ENCODE results near the gene SLC1A3. TPM values are rescaled to one million over a fixed set of nuclear protein-coding genes. Genes with fewer than 3 reads are reported as not detected.

SLC1A3 gene
- 10 to 100 TPM; 12.4 to 23.5 TPM for total RNA-seq
- polyA plus RNA-seq = 10 to 100 TPM in 1 of 2 donors, under 1 TPM in 1; 0.61 to 19.9 TPM
- long read RNA-seq, donor 1, partial matches to known transcripts = 6 of 13 reads
- long read RNA-seq, donor 1, other reads (novel, unspliced or antisense) = 7 of 13 reads
- long read RNA-seq, donor 2, partial matches to known transcripts = 0 of 2 reads
- long read RNA-seq, donor 2, other reads (novel, unspliced or antisense) = 2 of 2 reads

DNA sequence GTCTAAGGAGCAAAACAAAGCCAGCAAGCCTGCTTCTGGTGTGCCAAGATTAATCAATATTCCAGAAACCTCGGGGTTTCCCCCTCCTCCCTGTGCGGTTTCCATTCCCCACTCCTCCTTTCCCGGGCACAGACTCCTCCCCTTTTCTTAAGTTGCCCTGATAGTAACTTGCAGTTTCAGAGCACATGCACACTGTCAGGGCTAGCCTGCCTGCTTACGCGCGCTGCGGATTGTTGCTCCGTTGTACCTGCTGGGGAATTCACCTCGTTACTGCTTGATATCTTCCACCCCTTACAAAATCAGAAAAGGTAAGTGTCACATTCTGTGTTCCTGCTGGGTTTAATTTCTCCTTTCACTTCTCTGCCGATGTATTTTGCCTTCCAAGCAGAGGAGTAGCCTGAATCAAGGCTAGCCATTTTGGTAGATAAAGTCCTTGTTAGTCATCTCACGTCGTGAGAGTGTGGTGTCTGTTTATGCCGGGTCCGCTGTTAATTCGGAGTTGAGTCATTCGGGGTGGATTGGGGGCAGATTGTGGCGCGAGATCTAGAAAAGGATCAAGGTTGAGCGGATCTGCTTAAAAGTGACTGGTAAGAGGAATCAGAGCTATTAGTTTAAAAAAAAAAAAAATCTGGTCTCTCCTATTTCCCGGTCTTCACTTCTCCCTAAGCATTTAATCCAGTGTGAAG, at the start of gene SLC1A3:
SLC1A3 (plus strand) TSS at position 179 of the 686 bp plus-strand sequence. CDS start 1,818 bp downstream, outside the sequence.
- intact Hi-C loops (cut with DNase I) = no loop called here
- Histone ChIP-seq H3K9me3 (ENCODE audit: control insufficient read depth, low read length) (no peaks in the 10 kb centered on the region), H3K4me3 (ENCODE audit: low read length in 2 of 2) (peak within 1 kb of the TSS; percentile 52 to 57), H3K27ac (ENCODE audit: low read depth in 1 of 2, low read length in 2 of 2) (no peak within 1 kb of the TSS), H3K27me3 (ENCODE audit: control insufficient read depth in 1 of 2, insufficient read depth in 2 of 2, low read length in 1 of 2) (no peaks in the 10 kb centered on the region), H3K4me1 (ENCODE audit: control insufficient read depth in 1 of 2, insufficient read depth in 2 of 2, low read length in 2 of 2) (no peaks in the 10 kb centered on the region), H3K36me3 (ENCODE audit: control insufficient read depth in 1 of 2, insufficient read depth in 2 of 2, low read length in 1 of 2) (no peaks in the 10 kb centered on the region)
- DNase-seq (peak; percentile 68 to 77), ATAC-seq (ENCODE audit: low FRiP score) (peak; percentile 90)
- WGBS, 2 donors = 0% methylated on average over 20 of the region's 20 CpGs

DNA sequence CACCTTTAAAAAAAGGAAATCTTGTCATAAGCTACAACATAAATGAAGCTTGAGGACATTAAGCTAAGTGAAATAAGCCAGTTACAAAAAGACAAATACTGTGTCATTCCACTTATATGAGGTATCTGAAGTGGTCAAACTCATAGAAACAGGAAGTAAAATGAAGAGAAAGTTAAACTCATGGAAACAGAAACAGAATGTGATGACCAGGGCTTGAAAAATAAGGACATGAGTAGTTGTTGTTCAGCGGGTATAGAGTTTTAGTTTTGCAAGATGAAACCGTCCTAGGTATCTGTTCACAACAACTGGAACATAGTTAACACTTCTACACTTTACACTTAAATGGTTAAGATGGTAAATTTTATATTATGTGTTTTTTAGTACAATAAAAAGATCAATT, 47.8 kb upstream of the SLC1A3 start:
- intact Hi-C loops (cut with DNase I) = no loop called here
- H3K4me3 ChIP-seq (ENCODE audit: low read length in 2 of 2) = no peak overlapping the region
- no peak for DNase-seq
- no peaks in the 10 kb centered on the region for H3K4me1 ChIP-seq (ENCODE audit: control insufficient read depth in 1 of 2, insufficient read depth in 2 of 2, low read length in 2 of 2)
- H3K9me3 ChIP-seq (ENCODE audit: control insufficient read depth, low read length) = no peaks in the 10 kb centered on the region
- 92 to 94% methylated on average over 2 of the region's 2 CpGs for WGBS, 2 donors
- no peak overlapping the region for H3K27ac ChIP-seq (ENCODE audit: low read depth in 1 of 2, low read length in 2 of 2)
- ATAC-seq (ENCODE audit: low FRiP score) = no peak
- no peaks in the 10 kb centered on the region for H3K27me3 ChIP-seq (ENCODE audit: control insufficient read depth in 1 of 2, insufficient read depth in 2 of 2, low read length in 1 of 2)
- H3K36me3 ChIP-seq (ENCODE audit: control insufficient read depth in 1 of 2, insufficient read depth in 2 of 2, low read length in 1 of 2) = no peaks in the 10 kb centered on the region

DNA sequence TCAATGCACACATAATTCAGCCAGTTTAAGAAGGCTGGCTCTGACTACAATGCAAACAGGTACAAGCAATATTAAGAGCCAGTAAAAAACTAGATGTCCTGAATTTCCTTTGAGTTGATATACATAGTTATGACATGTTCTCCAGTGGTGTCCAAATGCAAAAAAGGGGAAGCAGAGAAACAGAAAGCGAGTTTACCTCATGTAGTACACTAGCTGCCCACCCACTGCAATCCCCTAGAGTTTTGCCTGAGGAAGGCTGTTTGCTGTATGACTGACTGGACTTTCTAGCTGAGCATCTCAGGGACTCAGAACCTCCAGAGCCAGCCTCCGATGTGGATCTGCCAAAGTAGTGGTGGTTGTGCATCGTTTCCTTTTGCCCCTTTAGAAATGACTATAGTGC, 44.8 kb upstream of the SLC1A3 start:
- no peaks in the 10 kb centered on the region for H3K36me3 ChIP-seq (ENCODE audit: control insufficient read depth in 1 of 2, insufficient read depth in 2 of 2, low read length in 1 of 2)
- intact Hi-C loops (cut with DNase I) = no loop called here
- DNase-seq = no peak
- 73 to 77% methylated on average over 3 of the region's 3 CpGs for WGBS, 2 donors
- no peak overlapping the region for H3K27ac ChIP-seq (ENCODE audit: low read depth in 1 of 2, low read length in 2 of 2)
- no peaks in the 10 kb centered on the region for H3K9me3 ChIP-seq (ENCODE audit: control insufficient read depth, low read length)
- H3K4me1 ChIP-seq (ENCODE audit: control insufficient read depth in 1 of 2, insufficient read depth in 2 of 2, low read length in 2 of 2) = no peaks in the 10 kb centered on the region
- H3K27me3 ChIP-seq (ENCODE audit: control insufficient read depth in 1 of 2, insufficient read depth in 2 of 2, low read length in 1 of 2) = no peaks in the 10 kb centered on the region
- H3K4me3 ChIP-seq (ENCODE audit: low read length in 2 of 2) = no peak overlapping the region
- ATAC-seq (ENCODE audit: low FRiP score) = no peak

DNA sequence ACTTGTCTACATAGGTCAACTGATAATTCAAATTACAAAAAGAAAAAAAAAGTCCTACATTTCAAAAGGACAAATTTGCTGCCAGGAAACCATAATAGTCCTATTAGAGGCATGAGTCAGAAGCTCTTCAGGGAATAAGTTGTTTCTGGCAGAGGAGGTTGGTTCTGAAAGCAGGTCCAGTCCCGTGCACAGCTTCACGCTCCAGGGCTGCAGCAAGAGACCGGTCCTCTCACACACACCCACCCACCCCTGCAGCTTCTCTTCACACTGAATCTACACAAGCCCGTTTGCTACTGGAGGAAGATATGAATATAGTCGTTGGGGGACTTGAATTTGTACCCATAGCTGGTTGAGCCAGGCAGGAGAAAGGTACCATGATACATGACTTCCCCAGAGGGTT, 36.9 kb upstream of the SLC1A3 start:
- intact Hi-C loops (cut with DNase I) = no loop called here
- 13 to 18% methylated on average over 5 of the region's 5 CpGs for WGBS, 2 donors
- no peaks in the 10 kb centered on the region for H3K9me3 ChIP-seq (ENCODE audit: control insufficient read depth, low read length)
- ATAC-seq (ENCODE audit: low FRiP score) (peak; percentile 83), DNase-seq (peak in 1 of 2 donors; percentile 56)
- peaks cover 0 to 2% of the 10 kb centered on the region in 2 donors for H3K27me3 ChIP-seq (ENCODE audit: control insufficient read depth in 1 of 2, insufficient read depth in 2 of 2, low read length in 1 of 2)
- H3K27ac ChIP-seq (ENCODE audit: low read depth in 1 of 2, low read length in 2 of 2) = no peak overlapping the region
- H3K36me3 ChIP-seq (ENCODE audit: control insufficient read depth in 1 of 2, insufficient read depth in 2 of 2, low read length in 1 of 2) = no peaks in the 10 kb centered on the region
- no peaks in the 10 kb centered on the region for H3K4me1 ChIP-seq (ENCODE audit: control insufficient read depth in 1 of 2, insufficient read depth in 2 of 2, low read length in 2 of 2)
- H3K4me3 ChIP-seq (ENCODE audit: low read length in 2 of 2) = no peak overlapping the region

DNA sequence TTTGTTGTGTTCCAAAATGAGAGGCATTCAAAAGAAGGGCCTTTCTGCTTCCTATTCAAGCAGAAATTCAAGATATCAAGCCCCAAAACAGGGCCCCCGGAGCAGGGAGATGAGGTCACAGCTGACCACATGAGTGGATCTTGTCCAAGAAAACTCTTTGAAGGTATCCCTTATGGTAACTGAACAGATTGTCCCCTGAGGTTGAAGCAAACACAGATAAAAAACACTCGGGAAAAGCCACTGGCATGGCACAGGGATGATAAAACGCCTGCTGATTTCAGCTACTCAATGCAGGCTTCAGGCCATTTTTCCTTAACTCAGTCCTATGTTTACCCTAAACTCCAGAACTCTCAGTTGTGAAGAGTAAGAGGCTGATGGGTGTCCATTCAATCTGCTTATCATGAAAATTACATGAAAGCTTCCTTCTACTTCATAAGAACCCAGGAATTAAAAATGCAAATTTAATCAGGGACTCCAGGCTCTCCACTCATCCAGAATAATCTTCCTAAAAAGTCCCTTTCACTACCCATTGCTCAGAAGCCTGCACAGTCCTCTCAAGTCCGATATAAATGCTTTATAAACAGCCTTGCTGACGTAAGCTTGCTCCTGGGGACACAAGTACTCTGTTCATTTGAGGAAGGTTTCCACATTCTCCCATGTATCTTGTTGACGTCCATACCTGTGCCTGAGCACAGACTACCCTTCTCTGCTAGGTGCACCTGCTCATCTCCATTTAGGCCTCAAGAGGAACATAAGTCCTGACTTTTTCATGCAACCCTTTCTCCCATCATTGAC, 35.9 kb upstream of the SLC1A3 start:
- Histone ChIP-seq H3K27ac (ENCODE audit: low read depth in 1 of 2, low read length in 2 of 2) (no peak overlapping the region), H3K4me3 (ENCODE audit: low read length in 2 of 2) (no peak overlapping the region), H3K36me3 (ENCODE audit: control insufficient read depth in 1 of 2, insufficient read depth in 2 of 2, low read length in 1 of 2) (no peaks in the 10 kb centered on the region), H3K27me3 (ENCODE audit: control insufficient read depth in 1 of 2, insufficient read depth in 2 of 2, low read length in 1 of 2) (peaks cover 0 to 2% of the 10 kb centered on the region in 2 donors), H3K9me3 (ENCODE audit: control insufficient read depth, low read length) (no peaks in the 10 kb centered on the region), H3K4me1 (ENCODE audit: control insufficient read depth in 1 of 2, insufficient read depth in 2 of 2, low read length in 2 of 2) (peaks cover 0 to 2% of the 10 kb centered on the region in 2 donors)
- WGBS, 2 donors = 62 to 65% methylated on average over 6 of the region's 6 CpGs
- intact Hi-C loops (cut with DNase I) = no loop called here
- ATAC-seq (ENCODE audit: low FRiP score) (no peak), DNase-seq (no peak)

GRCh38 chr5:36571401-36572042, 34.9 kb upstream of the SLC1A3 start:
- Histone ChIP-seq H3K27ac (ENCODE audit: low read depth in 1 of 2, low read length in 2 of 2) (no peak overlapping the region), H3K36me3 (ENCODE audit: control insufficient read depth in 1 of 2, insufficient read depth in 2 of 2, low read length in 1 of 2) (no peaks in the 10 kb centered on the region), H3K27me3 (ENCODE audit: control insufficient read depth in 1 of 2, insufficient read depth in 2 of 2, low read length in 1 of 2) (peaks cover 0 to 2% of the 10 kb centered on the region in 2 donors), H3K4me3 (ENCODE audit: low read length in 2 of 2) (no peak overlapping the region), H3K9me3 (ENCODE audit: control insufficient read depth, low read length) (no peaks in the 10 kb centered on the region), H3K4me1 (ENCODE audit: control insufficient read depth in 1 of 2, insufficient read depth in 2 of 2, low read length in 2 of 2) (peaks cover 0 to 2% of the 10 kb centered on the region in 2 donors)
- no peak for DNase-seq
- WGBS, 2 donors = 74 to 80% methylated on average over 4 of the region's 4 CpGs
- no peak for ATAC-seq (ENCODE audit: low FRiP score)
- intact Hi-C loops (cut with DNase I) = no loop called here

GRCh38 chr5:36573438-36573837, 33.0 kb upstream of the SLC1A3 start:
- Histone ChIP-seq H3K27ac (ENCODE audit: low read depth in 1 of 2, low read length in 2 of 2) (no peak overlapping the region), H3K36me3 (ENCODE audit: control insufficient read depth in 1 of 2, insufficient read depth in 2 of 2, low read length in 1 of 2) (no peaks in the 10 kb centered on the region), H3K4me1 (ENCODE audit: control insufficient read depth in 1 of 2, insufficient read depth in 2 of 2, low read length in 2 of 2) (peaks cover 0 to 2% of the 10 kb centered on the region in 2 donors), H3K4me3 (ENCODE audit: low read length in 2 of 2) (no peak overlapping the region), H3K9me3 (ENCODE audit: control insufficient read depth, low read length) (no peaks in the 10 kb centered on the region), H3K27me3 (ENCODE audit: control insufficient read depth in 1 of 2, insufficient read depth in 2 of 2, low read length in 1 of 2) (peaks cover 0 to 2% of the 10 kb centered on the region in 2 donors)
- 52 to 56% methylated on average over 2 of the region's 2 CpGs for WGBS, 2 donors
- no peak for DNase-seq
- intact Hi-C loops (cut with DNase I) = no loop called here
- no peak for ATAC-seq (ENCODE audit: low FRiP score)

GRCh38 chr5:36575361-36575781, 31.0 kb upstream of the SLC1A3 start:
- no peak for DNase-seq
- no peak overlapping the region for H3K4me3 ChIP-seq (ENCODE audit: low read length in 2 of 2)
- H3K4me1 ChIP-seq (ENCODE audit: control insufficient read depth in 1 of 2, insufficient read depth in 2 of 2, low read length in 2 of 2) = peaks cover 0 to 2% of the 10 kb centered on the region in 2 donors
- H3K27me3 ChIP-seq (ENCODE audit: control insufficient read depth in 1 of 2, insufficient read depth in 2 of 2, low read length in 1 of 2) = peaks cover 0 to 2% of the 10 kb centered on the region in 2 donors
- H3K36me3 ChIP-seq (ENCODE audit: control insufficient read depth in 1 of 2, insufficient read depth in 2 of 2, low read length in 1 of 2) = no peaks in the 10 kb centered on the region
- intact Hi-C loops (cut with DNase I) = no loop called here
- H3K27ac ChIP-seq (ENCODE audit: low read depth in 1 of 2, low read length in 2 of 2) = no peak overlapping the region
- no peak for ATAC-seq (ENCODE audit: low FRiP score)
- no peaks in the 10 kb centered on the region for H3K9me3 ChIP-seq (ENCODE audit: control insufficient read depth, low read length)
- WGBS, 2 donors = 17 to 18% methylated on average over 4 of the region's 4 CpGs
